Measurements from ENCODE around the gene GXYLT1.

The GXYLT1 gene

DNA sequence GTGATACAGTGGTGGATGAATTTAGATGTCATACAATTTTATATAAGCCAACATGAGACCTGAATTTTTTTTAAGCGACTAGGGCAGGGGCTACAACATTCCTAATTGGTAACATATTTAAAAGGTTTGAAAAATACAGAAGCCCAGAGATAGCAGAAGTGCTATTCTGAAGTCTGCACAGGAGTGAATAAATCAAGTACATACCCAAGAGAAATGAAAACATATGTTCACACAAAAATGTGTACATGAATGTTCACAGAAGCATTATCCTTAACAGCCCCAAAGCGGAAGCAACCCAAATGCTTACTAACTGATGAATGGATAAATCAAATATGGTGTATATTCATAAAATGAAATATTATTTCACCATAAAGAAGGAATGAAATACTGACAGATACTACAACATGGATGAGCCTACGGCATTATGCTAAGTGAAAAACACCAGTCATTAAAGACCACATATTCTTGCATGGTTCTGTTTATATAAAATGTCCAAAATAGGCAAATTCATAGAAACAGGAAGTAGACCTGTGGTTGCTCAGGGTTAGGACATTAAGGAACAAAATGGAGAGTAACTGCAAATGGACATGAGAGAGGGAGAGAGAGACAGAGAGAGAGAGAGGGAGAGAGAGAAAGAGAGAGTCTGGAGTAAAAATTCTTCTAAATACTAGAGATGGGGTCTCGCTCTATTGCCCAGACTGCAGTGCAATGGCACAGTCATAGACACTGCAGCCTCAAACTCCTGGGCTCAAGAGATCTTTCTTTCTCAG, 28.0 kb upstream of the GXYLT1 start:
- no peak for DNase-seq
- Histone ChIP-seq H3K9me3 (ENCODE audit: severe bottlenecking) (peaks cover 4% of the 10 kb centered on the region), H3K36me3 (peaks cover 12% of the 10 kb centered on the region)

DNA sequence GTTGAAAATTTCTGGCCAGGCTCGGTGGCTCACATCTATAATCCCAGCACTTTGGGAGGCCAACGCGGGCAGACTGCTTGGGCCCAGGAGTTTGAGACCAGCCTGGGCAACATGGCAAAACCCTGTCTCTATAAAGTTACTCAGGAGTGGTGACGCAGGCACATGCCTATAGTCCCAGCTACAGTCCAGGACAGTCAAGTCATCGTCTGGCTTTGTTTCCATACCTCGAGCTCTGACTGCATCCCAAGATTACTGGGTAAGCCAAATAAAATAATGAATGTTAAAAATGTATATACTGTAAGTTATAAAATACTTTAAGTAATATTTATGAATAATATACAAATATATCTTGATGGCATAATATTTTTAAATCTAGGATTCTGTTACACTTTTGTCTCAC, 23.0 kb upstream of the GXYLT1 start:
- Histone ChIP-seq H3K36me3 (peaks cover 5% of the 10 kb centered on the region; the same call in 1 of the 2 replicates), H3K4me3 (ENCODE audit: low read depth, low read length) (no peak overlapping the region), H3K27ac (no peak overlapping the region), H3K27me3 (ENCODE audit: insufficient read depth, low read depth, severe bottlenecking) (no peaks in the 10 kb centered on the region), H3K9me3 (ENCODE audit: severe bottlenecking) (no peaks in the 10 kb centered on the region)
- DNase-seq: no peak
- TF ChIP-seq, protein P1, sequence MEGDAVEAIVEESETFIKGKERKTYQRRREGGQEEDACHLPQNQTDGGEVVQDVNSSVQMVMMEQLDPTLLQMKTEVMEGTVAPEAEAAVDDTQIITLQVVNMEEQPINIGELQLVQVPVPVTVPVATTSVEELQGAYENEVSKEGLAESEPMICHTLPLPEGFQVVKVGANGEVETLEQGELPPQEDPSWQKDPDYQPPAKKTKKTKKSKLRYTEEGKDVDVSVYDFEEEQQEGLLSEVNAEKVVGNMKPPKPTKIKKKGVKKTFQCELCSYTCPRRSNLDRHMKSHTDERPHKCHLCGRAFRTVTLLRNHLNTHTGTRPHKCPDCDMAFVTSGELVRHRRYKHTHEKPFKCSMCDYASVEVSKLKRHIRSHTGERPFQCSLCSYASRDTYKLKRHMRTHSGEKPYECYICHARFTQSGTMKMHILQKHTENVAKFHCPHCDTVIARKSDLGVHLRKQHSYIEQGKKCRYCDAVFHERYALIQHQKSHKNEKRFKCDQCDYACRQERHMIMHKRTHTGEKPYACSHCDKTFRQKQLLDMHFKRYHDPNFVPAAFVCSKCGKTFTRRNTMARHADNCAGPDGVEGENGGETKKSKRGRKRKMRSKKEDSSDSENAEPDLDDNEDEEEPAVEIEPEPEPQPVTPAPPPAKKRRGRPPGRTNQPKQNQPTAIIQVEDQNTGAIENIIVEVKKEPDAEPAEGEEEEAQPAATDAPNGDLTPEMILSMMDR (IDR thresholded peaks at IDR 0.05; ENCODE audit: low read depth, low read length): no peak

More for the DNA sequence above, 28.0 kb upstream of the GXYLT1 start:
- TF ChIP-seq, protein P1 (IDR thresholded peaks at IDR 0.05; ENCODE audit: low read depth, low read length): no peak
- no peak overlapping the region for H3K27ac ChIP-seq
- no peaks in the 10 kb centered on the region for H3K27me3 ChIP-seq (ENCODE audit: insufficient read depth, low read depth, severe bottlenecking)
- H3K4me3 ChIP-seq (ENCODE audit: low read depth, low read length): no peak overlapping the region

DNA sequence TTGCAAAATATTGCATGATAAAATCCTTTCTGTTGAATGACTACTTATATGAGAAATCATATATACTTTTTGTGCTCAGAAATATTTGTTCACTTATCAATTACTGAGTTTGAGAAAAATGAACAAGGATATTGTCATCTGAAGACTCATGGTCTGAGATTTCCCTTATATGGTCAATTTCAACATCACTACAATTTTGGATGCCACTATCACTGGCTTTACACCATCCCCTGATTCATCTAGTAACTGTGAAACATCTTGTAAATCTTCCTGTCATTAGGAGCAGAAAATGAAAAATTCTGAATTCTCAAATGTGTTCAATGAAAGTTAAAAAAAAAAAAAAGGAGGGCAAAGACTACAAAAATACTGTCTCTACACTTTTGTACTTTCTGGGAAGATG, 21.8 kb upstream of the GXYLT1 start:
- H3K4me3 ChIP-seq (ENCODE audit: low read depth, low read length): no peak overlapping the region
- no peak for DNase-seq
- TF ChIP-seq, protein P1 (IDR thresholded peaks at IDR 0.05; ENCODE audit: low read depth, low read length): no peak

DNA sequence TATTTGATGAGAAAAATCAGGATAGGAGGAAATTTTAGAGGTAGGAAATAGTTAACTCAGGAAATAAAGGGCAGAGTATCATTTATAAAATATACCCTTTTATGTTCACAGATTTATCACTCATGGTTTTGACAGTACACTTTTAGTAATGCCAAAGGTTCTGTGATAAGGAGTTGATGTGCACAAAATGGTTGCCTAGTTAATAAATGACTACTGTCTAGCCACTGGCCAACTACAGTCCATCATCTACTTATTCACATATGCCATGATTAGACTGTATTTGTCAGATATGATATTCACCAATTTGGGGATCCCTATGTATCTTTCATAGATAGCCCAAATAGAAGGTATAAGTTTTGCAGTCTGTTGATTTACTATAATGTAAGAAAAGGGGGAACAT, 19.2 kb upstream of the GXYLT1 start:
- Histone ChIP-seq H3K9me3 (ENCODE audit: severe bottlenecking) (no peaks in the 10 kb centered on the region), H3K27me3 (ENCODE audit: insufficient read depth, low read depth, severe bottlenecking) (no peaks in the 10 kb centered on the region), H3K4me3 (ENCODE audit: low read depth, low read length) (no peak overlapping the region), H3K36me3 (peaks cover 15% of the 10 kb centered on the region), H3K27ac (no peak overlapping the region)
- TF ChIP-seq, protein P1 (IDR thresholded peaks at IDR 0.05; ENCODE audit: low read depth, low read length): no peak
- DNase-seq: no peak

More for the DNA sequence above, 21.8 kb upstream of the GXYLT1 start:
- Histone ChIP-seq H3K36me3 (peaks cover 5% of the 10 kb centered on the region; the same call in 1 of the 2 replicates), H3K27me3 (ENCODE audit: insufficient read depth, low read depth, severe bottlenecking) (no peaks in the 10 kb centered on the region), H3K9me3 (ENCODE audit: severe bottlenecking) (no peaks in the 10 kb centered on the region), H3K27ac (no peak overlapping the region)

DNA sequence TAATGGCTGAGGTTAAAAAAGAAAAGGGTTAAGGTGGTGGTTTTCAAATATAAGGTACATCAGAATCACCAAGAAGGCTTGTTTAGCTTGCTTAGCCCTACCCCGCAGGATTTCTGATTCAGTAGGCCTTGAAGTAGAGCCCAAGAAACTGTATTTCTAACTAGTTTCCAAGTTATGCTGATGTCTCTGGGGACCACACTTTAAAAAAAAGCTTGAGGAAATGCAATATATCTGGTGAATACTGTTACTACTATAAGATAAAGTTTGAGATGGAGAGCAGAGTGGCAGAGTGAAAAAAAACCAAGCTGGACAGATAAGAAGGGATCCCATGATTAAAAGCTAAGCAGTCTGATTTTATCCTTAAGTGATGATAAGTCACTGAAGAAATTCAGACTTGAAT, 18.3 kb upstream of the GXYLT1 start:
- DNase-seq: no peak
- Histone ChIP-seq H3K27ac (no peak overlapping the region), H3K27me3 (ENCODE audit: insufficient read depth, low read depth, severe bottlenecking) (no peaks in the 10 kb centered on the region), H3K36me3 (peaks cover 15% of the 10 kb centered on the region), H3K4me3 (ENCODE audit: low read depth, low read length) (no peak overlapping the region), H3K9me3 (ENCODE audit: severe bottlenecking) (no peaks in the 10 kb centered on the region)
- TF ChIP-seq, protein P1 (IDR thresholded peaks at IDR 0.05; ENCODE audit: low read depth, low read length): no peak

DNA sequence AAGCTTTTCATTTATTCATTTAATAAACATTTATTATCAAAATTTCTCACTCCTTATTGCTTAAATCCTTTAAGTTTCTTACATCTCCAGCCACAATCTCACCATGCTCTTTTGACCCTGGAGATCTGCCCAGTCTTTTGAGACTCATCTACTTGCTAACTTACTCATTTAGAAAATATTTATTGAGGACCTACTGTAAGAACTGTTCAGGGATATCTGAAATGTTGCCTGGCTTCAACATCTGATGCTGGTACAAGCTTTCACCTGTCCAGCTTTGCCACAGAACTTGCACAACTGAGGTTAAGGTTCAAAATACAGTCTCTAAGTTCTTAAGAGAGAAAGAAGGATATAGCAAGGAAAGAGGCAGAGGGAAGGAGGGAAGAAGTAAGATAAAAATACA, 17.5 kb upstream of the GXYLT1 start:
- Histone ChIP-seq H3K27ac (no peak overlapping the region), H3K4me3 (ENCODE audit: low read depth, low read length) (no peak overlapping the region), H3K36me3 (peaks cover 15% of the 10 kb centered on the region), H3K9me3 (ENCODE audit: severe bottlenecking) (no peaks in the 10 kb centered on the region), H3K27me3 (ENCODE audit: insufficient read depth, low read depth, severe bottlenecking) (no peaks in the 10 kb centered on the region)
- TF ChIP-seq, protein P1 (IDR thresholded peaks at IDR 0.05; ENCODE audit: low read depth, low read length): no peak
- no peak for DNase-seq
